H1 (cell line): ENCODE results near the gene PATJ. TPM values are rescaled to one million over a fixed set of nuclear protein-coding genes. Genes with fewer than 3 reads are reported as not detected.
A peak's percentile ranks its signal among the peaks of the same experiment; 100 is the strongest.

Experiments used
- CTCF ChIA-PET: fragments of 300-600 bp; sonication (Branson Sonifier 250); formaldehyde crosslinking; loops from one replicate; lab custom pipeline; 2021; ENCODE audit not compliant: partially characterized antibody; lab: Charles Lee
- POLR2A ChIA-PET: fragments of 300-600 bp; sonication (Branson Sonifier 250); formaldehyde crosslinking; loops from one replicate; lab custom pipeline; 2021; ENCODE audit warnings: inconsistent platforms; ENCODE audit not compliant: partially characterized antibody; lab: Charles Lee
- DNase-seq, 2 experiments: peaks; one replicate each; pipeline versions ENCODE4 v3.0.0 to v3.0.0-alpha.2; 2010 to 2022; ENCODE audit warnings: low spot score in 2 of 2, low read depth in 1 of 2, mixed read lengths in 1 of 2
- FAIRE-seq: peaks from 2 replicates; lab custom pipeline; 2011; peaks lifted over from hg19 to GRCh38; lab: Jason Lieb, UNC
- H2AFZ ChIP-seq: 2 replicates; pipeline ENCODE4 v1.8.1; 2012; ENCODE audit warnings: low read length, inconsistent platforms
- H2AK5ac ChIP-seq: 2 replicates; pipeline ENCODE4 v1.6.1; 2013; ENCODE audit warnings: low read depth, low read length
- H2BK120ac ChIP-seq: replicated peaks from 2 replicates; pipeline ENCODE3; 2013; ENCODE audit warnings: low read depth, low read length, inconsistent platforms
- H2BK12ac ChIP-seq: 2 replicates; pipeline ENCODE4 v1.6.1; 2013; ENCODE audit warnings: low read depth, low read length
- H2BK15ac ChIP-seq: 2 replicates; pipeline ENCODE4 v1.6.1; 2013; ENCODE audit warnings: low read length
- H2BK20ac ChIP-seq: 2 replicates; pipeline ENCODE4 v1.6.1; 2013; ENCODE audit warnings: low read length
- H2BK5ac ChIP-seq: 2 replicates; pipeline ENCODE4 v1.6.1; 2013; ENCODE audit warnings: low read depth, low read length
- H3K14ac ChIP-seq: 2 replicates; pipeline ENCODE4 v1.6.1; 2013; ENCODE audit warnings: inconsistent platforms; ENCODE audit not compliant: insufficient read length
- H3K18ac ChIP-seq: 2 replicates; pipeline ENCODE4 v1.6.1; 2013; ENCODE audit warnings: low read length; ENCODE audit errors: extremely low read depth
- H3K23ac ChIP-seq: 2 replicates; pipeline ENCODE4 v1.6.1; 2013; ENCODE audit warnings: inconsistent platforms; ENCODE audit not compliant: insufficient read length
- H3K23me2 ChIP-seq: 2 replicates; pipeline ENCODE4 v1.6.1; 2013; ENCODE audit warnings: low read depth, low read length
- H3K27ac ChIP-seq: 2 replicates; pipeline ENCODE4 v1.6.1; 2011; ENCODE audit warnings: low read depth, low read length, inconsistent platforms
- H3K27me3 ChIP-seq, 4 experiments: replicated peaks in 1 of 4; 1 replicate in 1 of 4; 2 replicates in 3 of 4; pipeline versions ENCODE4 v1.6.1 to v1.8.1; 2011 to 2013; ENCODE audit warnings: low read length in 3 of 4, mild to moderate bottlenecking in 3 of 4, inconsistent platforms in 2 of 4, mixed read lengths in 2 of 4, moderate library complexity in 1 of 4; ENCODE audit not compliant: control insufficient read depth in 3 of 4, insufficient read depth in 3 of 4; ENCODE audit errors: extremely low read depth in 1 of 4
- H3K36me3 ChIP-seq, 4 experiments: 2 replicates each; pipeline versions ENCODE4 v1.6.1 to v1.8.1; 2011 to 2013; ENCODE audit warnings: mild to moderate bottlenecking in 4 of 4, low read length in 3 of 4, moderate library complexity in 2 of 4, control low read depth in 1 of 4, inconsistent platforms in 1 of 4; ENCODE audit not compliant: insufficient read depth in 4 of 4, control insufficient read depth in 2 of 4
- H3K4ac ChIP-seq: replicated peaks from 2 replicates; pipeline ENCODE3; 2013; ENCODE audit warnings: low read length, low read depth, mixed read lengths, inconsistent platforms; ENCODE audit not compliant: insufficient read length
- H3K4me1 ChIP-seq, 4 experiments: replicated peaks in 1 of 4; 1 replicate in 1 of 4; 2 replicates in 3 of 4; pipeline versions ENCODE4 v1.6.1 to v1.8.1; 2011 to 2013; ENCODE audit warnings: low read length in 3 of 4, inconsistent platforms in 2 of 4, mixed read lengths in 1 of 4; ENCODE audit not compliant: insufficient read depth in 4 of 4, control insufficient read depth in 3 of 4
- H3K4me2 ChIP-seq, 2 experiments: 2 replicates each; pipeline versions ENCODE4 v1.6.1 to v1.8.1; 2011 to 2013; ENCODE audit warnings: low read depth in 2 of 2, low read length in 2 of 2, control low read depth in 1 of 2, inconsistent platforms in 1 of 2, mild to moderate bottlenecking in 1 of 2; ENCODE audit not compliant: insufficient read depth in 1 of 2
- H3K4me3 ChIP-seq, 4 experiments: fragments of 200-600, 300-600 bp in 1 of 4; sonication (generic), shearing (Covaris generic), sonication (Bioruptor Twin) in 1 of 4; 2 replicates each; pipeline versions ENCODE4 v1.5.1 to v1.8.1; 2011 to 2016; ENCODE audit warnings: low read length in 4 of 4, low read depth in 3 of 4, control low read depth in 2 of 4, inconsistent platforms in 2 of 4, mild to moderate bottlenecking in 2 of 4, mixed read lengths in 1 of 4, moderate library complexity in 1 of 4; ENCODE audit not compliant: insufficient read depth in 2 of 4; ENCODE audit errors: extremely low read depth in 1 of 4
- H3K56ac ChIP-seq: replicated peaks from 2 replicates; pipeline ENCODE3; 2013; ENCODE audit warnings: low read depth, mild to moderate bottlenecking, mixed read lengths, low read length, inconsistent platforms; ENCODE audit not compliant: insufficient read length
- H3K79me1 ChIP-seq: 2 replicates; pipeline ENCODE4 v1.6.1; 2013; ENCODE audit warnings: low read depth, low read length, control low read depth
- H3K79me2 ChIP-seq, 2 experiments: 2 replicates each; pipeline versions ENCODE4 v1.6.1 to v1.8.1; 2012 to 2013; ENCODE audit warnings: low read length in 2 of 2, mild to moderate bottlenecking in 2 of 2, inconsistent platforms in 1 of 2; ENCODE audit not compliant: insufficient read depth in 2 of 2, control insufficient read depth in 1 of 2
- H3K9ac ChIP-seq, 4 experiments: replicated peaks in 1 of 4; 1 replicate in 1 of 4; 2 replicates in 3 of 4; pipeline versions ENCODE4 v1.6.1 to v1.8.1; 2011 to 2013; ENCODE audit warnings: low read depth in 3 of 4, low read length in 3 of 4, control low read depth in 2 of 4, mild to moderate bottlenecking in 2 of 4, moderate library complexity in 2 of 4, inconsistent platforms in 1 of 4; ENCODE audit errors: extremely low read depth in 1 of 4
- H3K9me3 ChIP-seq, 2 experiments: 2 replicates each; pipeline versions ENCODE4 v1.6.1 to v1.8.1; 2012 to 2013; ENCODE audit warnings: mild to moderate bottlenecking in 2 of 2, moderate library complexity in 2 of 2, control low read depth in 1 of 2, inconsistent platforms in 1 of 2, low read depth in 1 of 2, low read length in 1 of 2, mixed read lengths in 1 of 2; ENCODE audit not compliant: insufficient read depth in 2 of 2
- H4K20me1 ChIP-seq, 2 experiments: replicated peaks in 1 of 2; 2 replicates each; pipeline versions ENCODE3 to v1.8.1; 2011 to 2013; ENCODE audit warnings: inconsistent platforms in 2 of 2, low read length in 2 of 2, mild to moderate bottlenecking in 1 of 2; ENCODE audit not compliant: insufficient read depth in 2 of 2, control insufficient read depth in 1 of 2
- H4K5ac ChIP-seq: 2 replicates; pipeline ENCODE4 v1.6.1; 2013; ENCODE audit warnings: low read length, low read depth, mixed read lengths, inconsistent platforms; ENCODE audit not compliant: insufficient read length
- H4K8ac ChIP-seq: 2 replicates; pipeline ENCODE4 v1.8.0; 2013; ENCODE audit warnings: mild to moderate bottlenecking, moderate library complexity, low read length, inconsistent platforms; ENCODE audit not compliant: insufficient read depth; ENCODE audit errors: extremely low read depth
- H4K91ac ChIP-seq: replicated peaks from 2 replicates; pipeline ENCODE3; 2013; ENCODE audit warnings: low read length, mixed read lengths, inconsistent platforms; ENCODE audit not compliant: insufficient read length
- EGR1 ChIP-seq: IDR thresholded peaks from 2 replicates; pipeline ENCODE4 v1.6.1; 2011; ENCODE audit warnings: low read depth, low read length, borderline replicate concordance
- RAD21 ChIP-seq, 2 experiments: IDR thresholded peaks in 1 of 2; conservative IDR thresholded peaks in 1 of 2; 2 replicates each; pipeline ENCODE4 v1.6.1; 2011; ENCODE audit warnings: low read depth in 2 of 2, low read length in 2 of 2, improper control_type of control experiment in 1 of 2, inconsistent platforms in 1 of 2, mild to moderate bottlenecking in 1 of 2, moderate library complexity in 1 of 2
- SAP30 ChIP-seq: fragments of 300-600 bp; sonication (generic); IDR thresholded peaks from 2 replicates; pipeline ENCODE4 v1.7.1; 2012; ENCODE audit warnings: low read length, moderate library complexity, mild to moderate bottlenecking, inconsistent platforms; ENCODE audit not compliant: insufficient read depth, insufficient replicate concordance
- WGBS, 2 experiments: shearing (Covaris generic) in 1 of 2; methylation state at CpG; one replicate each; pipeline versions ENCODE4 v1.1.6 to v1.1.7; 2013 to 2015; ENCODE audit warnings: low lambda C conversion rate in 2 of 2, mixed read lengths in 2 of 2, inconsistent platforms in 1 of 2, low coverage in 1 of 2, missing lambda C conversion rate in 1 of 2; ENCODE audit not compliant: insufficient replicate concordance in 2 of 2, insufficient coverage in 1 of 2, insufficient read length in 1 of 2; ENCODE audit errors: extremely low coverage in 1 of 2, missing lambda C conversion rate in 1 of 2; 5-methylcytosine and 5-hydroxymethylcytosine counted together
- polyA plus RNA-seq, 7 experiments: library from polyadenylated mRNA; depleted of rRNA in 3 of 7; stranded (reverse) in 5 of 7; unstranded in 2 of 7; fragments of >200 nt in 5 of 7; fragments of 200-250 nt in 2 of 7; gene quantifications; 1 replicate in 5 of 7; 2 replicates in 1 of 7; 4 replicates in 1 of 7; pipeline versions ENCODE4 v1.2.1 to v1.2.3, GENCODE V29; 2011 to 2013; ENCODE audit warnings: missing spikeins in 2 of 7, mixed read lengths in 2 of 7
- total RNA-seq: library from RNA; stranded (reverse); fragmentation: NEBNext Ultra II Directional; extraction: Animal tissue kit (Norgen Biotek cat#: 25700); gene quantifications from 2 replicates; pipeline ENCODE4 v1.2.1, GENCODE V29; 2021

PATJ gene
- total and polyA plus RNA-seq, 2 of the 8 experiments (the other 6 are each of a cell fraction or from before 2014, with no cell fraction given): 8.2 to 55.6 TPM

- Histone ChIP-seq H4K5ac (no peak overlapping the region), H4K20me1 (no peaks in the 10 kb centered on the region), H3K23me2 (no peaks in the 10 kb centered on the region), H4K91ac (no peak overlapping the region), H3K18ac (no peak overlapping the region), H3K4me2 (no peak overlapping the region), H3K23ac (no peak overlapping the region), H3K4me1 (no peaks in the 10 kb centered on the region), H2AK5ac (no peak overlapping the region), H2AFZ (no peak overlapping the region), H3K9ac (no peak overlapping the region), H3K79me2 (no peaks in the 10 kb centered on the region), H4K8ac (no peak overlapping the region), H3K36me3 (no peaks in the 10 kb centered on the region), H2BK20ac (no peak overlapping the region), H2BK5ac (no peak overlapping the region), H3K79me1 (no peaks in the 10 kb centered on the region), H3K27me3 (no peaks in the 10 kb centered on the region), H2BK15ac (no peak overlapping the region), H3K9me3 (no peaks in the 10 kb centered on the region), H3K4me3 (no peak overlapping the region), H3K4ac (no peak overlapping the region), H2BK12ac (no peak overlapping the region), H3K56ac (no peak overlapping the region), H3K14ac (no peak overlapping the region), H2BK120ac (no peak overlapping the region), H3K27ac (no peak overlapping the region)
- ChIA-PET CTCF (interaction anchor here (0.7 to 6.3 kb wide), 5 partner anchors 16 to 54 kb away, joined by 3 to 34 read pairs (median 4); no protein-coding TSS in a partner anchor), POLR2A (no interaction called here)
- DNase-seq: no peak
- FAIRE-seq: no peak
- WGBS, 2 experiments: 93% methylated on average over 1 of the region's 1 CpG; no CpG with 5 or more reads in 1 of the 2 experiments
- peak; percentile 25 to 31; a peak in 2 of 4 replicates for TF ChIP-seq RAD21 (IDR thresholded peaks at IDR 0.05 in 1 of 2, conservative IDR thresholded peaks at IDR 0.05 in 1 of 2; ENCODE audit: low read depth in 2 of 2, low read length in 2 of 2)
- TF ChIP-seq EGR1: no peak
- TF ChIP-seq SAP30: no peak
Measured at GRCh38 chr1:62111084-62111483, 368.8 kb downstream of the PATJ start.
